ENCODE results near the gene MAST3.

The MAST3 gene

GRCh38 chr19:18128044-18128443 is 30.5 kb downstream of the MAST3 start:
- CTCF ChIA-PET: interaction anchor here (1.1 to 1.9 kb wide), 3 partner anchors 10 to 17 kb away, joined by 3 to 8 read pairs (median 4); no protein-coding TSS in a partner anchor
- peaks cover 0 to 40% of the 10 kb centered on the region in 2 experiments; a peak in 2 of 3 replicates for H3K36me3 ChIP-seq (ENCODE audit: control insufficient read depth in 2 of 2, insufficient read depth in 1 of 2, low read length in 2 of 2)

More at GRCh38 chr19:18128044-18128443, 30.5 kb downstream of the MAST3 start:
- Histone ChIP-seq H3K4me3 (ENCODE audit: low read depth, low read length) (no peak overlapping the region), H3K4me1 (ENCODE audit: control insufficient read depth, insufficient read depth, low read length) (no peaks in the 10 kb centered on the region), H3K27ac (ENCODE audit: extremely low read depth, low read depth, low read length) (no peak overlapping the region), H3K9me3 (ENCODE audit: control insufficient read depth, insufficient read depth, low read depth, low read length) (no peaks in the 10 kb centered on the region)
- POLR2A ChIA-PET: no interaction called here
- TF ChIP-seq ZNF202 (tag by site-specific recombination; IDR thresholded peaks at IDR 0.05; ENCODE audit: borderline replicate concordance) (no peak), ZNF510 (tag by site-specific recombination; IDR thresholded peaks at IDR 0.05; ENCODE audit: insufficient replicate concordance) (no peak), ZBTB8A (tag by site-specific recombination; IDR thresholded peaks at IDR 0.05) (no peak), FEZF1 (tag by site-specific recombination; IDR thresholded peaks at IDR 0.05) (no peak), REST (tag by site-specific recombination; IDR thresholded peaks at IDR 0.05) (no peak), SP3 (tag by site-specific recombination; IDR thresholded peaks at IDR 0.05) (no peak), ZFP3 (tag by site-specific recombination; IDR thresholded peaks at IDR 0.05; ENCODE audit: low read depth) (no peak), ZNF114 (tag by site-specific recombination; IDR thresholded peaks at IDR 0.05) (no peak), PRDM2 (tag by site-specific recombination; IDR thresholded peaks at IDR 0.05; ENCODE audit: borderline replicate concordance) (no peak), ZNF768 (tag by site-specific recombination; IDR thresholded peaks at IDR 0.05) (no peak), ZSCAN5A (tag by site-specific recombination; IDR thresholded peaks at IDR 0.05) (no peak), CTCF (tag by site-specific recombination; IDR thresholded peaks at IDR 0.05) (no peak), ZNF707 (tag by site-specific recombination; IDR thresholded peaks at IDR 0.05) (no peak), ZNF670 (tag by site-specific recombination; IDR thresholded peaks at IDR 0.05; ENCODE audit: low read depth) (no peak), ZNF548 (tag by site-specific recombination; IDR thresholded peaks at IDR 0.05) (no peak), ZNF530 (tag by site-specific recombination; IDR thresholded peaks at IDR 0.05; ENCODE audit: low read depth) (no peak)

Data from HEK293 (cell line).